HG02884 (cell line): ENCODE data around the gene ZNF662.

Source experiments
- ATAC-seq: cut with Tn5 transposase; IDR thresholded peaks from one replicate; pipeline ENCODE4 v1.9.1; 2021; ENCODE audit warnings: mild to moderate bottlenecking, moderate library complexity; ENCODE audit not compliant: unreplicated experiment

Gene ZNF662

GRCh38 chr3:42935472-42935871 is 29.5 kb downstream of the ZNF662 start:
- ATAC-seq, result no peak

DNA sequence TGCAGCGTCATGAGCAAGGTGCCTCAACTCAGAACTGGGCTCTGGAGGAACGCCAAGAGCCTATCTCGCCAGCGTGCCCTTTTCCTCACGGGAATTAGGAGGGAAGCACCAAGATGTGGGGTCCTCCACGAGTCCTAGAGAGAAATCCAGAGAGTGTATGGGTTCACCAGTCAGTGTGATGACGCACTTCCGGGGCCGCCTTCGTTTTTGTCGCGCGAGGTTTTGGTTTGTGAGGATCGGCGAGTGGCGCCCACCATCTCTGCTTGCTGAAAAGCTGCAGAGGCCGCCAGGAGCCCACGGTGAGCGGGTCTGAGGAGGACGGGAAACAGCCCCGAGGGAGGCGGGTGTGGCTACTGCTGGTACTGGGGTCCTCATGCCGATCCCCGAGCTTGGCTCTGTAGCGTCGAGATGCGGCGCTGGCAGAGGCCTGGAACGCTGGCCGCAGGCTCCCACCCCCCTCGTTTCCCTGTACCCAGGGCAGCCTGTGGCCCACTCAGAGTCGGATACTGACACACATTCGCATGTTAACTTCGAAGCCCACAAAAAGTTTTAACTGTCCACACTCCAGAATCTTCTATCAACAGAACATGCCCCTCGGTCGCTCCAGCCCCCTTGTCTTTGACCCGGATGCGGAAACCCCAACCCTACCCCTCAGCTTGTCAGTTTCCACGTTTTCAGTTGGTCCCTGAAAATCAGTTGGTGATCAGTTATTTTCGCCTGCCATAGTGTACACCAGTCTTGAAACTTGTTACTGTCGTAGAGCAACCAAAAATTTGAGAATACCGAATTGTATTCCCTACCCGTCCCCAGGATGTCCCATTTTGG is 30.4 kb downstream of the ZNF662 start:
- no peak for ATAC-seq

- ATAC-seq, result no peak
Measured at GRCh38 chr3:42937334-42937733, 31.4 kb downstream of the ZNF662 start.

GRCh38 chr3:42942693-42943092 is 36.8 kb downstream of the ZNF662 start:
- no peak for ATAC-seq

DNA sequence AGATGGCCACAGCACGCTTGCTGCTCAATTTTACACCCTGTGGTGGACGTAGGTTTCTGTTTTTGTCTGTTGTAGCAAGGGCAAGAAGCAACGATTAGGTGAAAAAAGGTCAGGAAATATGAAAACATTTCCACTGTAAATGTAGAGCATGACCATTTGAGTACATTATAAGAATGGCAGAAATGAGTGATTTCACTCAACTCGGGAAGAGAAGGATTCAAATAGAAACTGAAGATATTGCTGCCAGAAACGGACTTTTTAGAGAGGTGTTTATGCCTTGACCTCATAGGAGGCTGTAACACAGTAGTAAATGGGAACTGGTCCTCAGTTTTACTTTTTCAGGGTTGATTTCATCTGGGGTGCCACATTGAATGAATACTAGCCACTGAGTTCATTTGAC is 40.1 kb downstream of the ZNF662 start:
- ATAC-seq, result no peak

DNA sequence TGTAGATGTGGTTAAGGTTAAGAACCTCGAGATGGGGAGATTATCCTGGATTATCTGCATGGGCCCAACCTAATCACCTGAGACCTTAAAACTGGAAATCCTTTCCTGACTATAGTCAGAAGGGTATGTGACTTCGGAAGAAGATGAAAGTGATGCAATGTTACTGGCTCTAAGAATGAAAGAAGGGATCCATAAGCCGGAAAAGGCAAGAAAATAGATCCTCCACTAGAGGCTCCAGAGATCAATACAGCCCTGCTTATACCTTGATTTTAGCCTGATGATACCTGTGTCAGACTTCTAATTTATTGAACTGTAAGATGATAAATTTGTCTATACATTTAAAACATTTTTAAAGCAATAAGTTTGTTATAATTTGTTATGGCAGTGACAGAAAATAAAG is 51.6 kb downstream of the ZNF662 start:
- no peak for ATAC-seq

GRCh38 chr3:42960282-42960681 is 54.3 kb downstream of the ZNF662 start:
- ATAC-seq, result no peak

DNA sequence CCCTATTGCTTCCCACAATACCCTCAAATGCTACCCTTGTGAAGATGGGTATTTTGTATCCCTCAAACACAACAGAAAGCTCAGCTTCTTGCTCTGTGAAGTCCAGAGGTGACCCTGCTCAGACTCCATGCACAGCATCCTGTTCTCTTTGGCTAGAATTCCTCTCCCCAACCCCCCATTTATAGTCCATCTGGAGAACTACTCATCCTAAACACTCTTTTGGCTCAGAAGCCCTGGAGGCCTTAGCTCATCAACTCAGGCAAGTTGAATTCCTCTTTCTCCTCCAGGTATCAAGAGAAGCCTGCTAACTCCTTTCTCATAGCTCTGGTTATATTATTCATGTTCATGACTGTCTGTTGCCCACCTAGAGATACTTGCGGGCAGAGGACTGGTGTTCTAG is 54.8 kb downstream of the ZNF662 start:
- no peak for ATAC-seq

GRCh38 chr3:42961633-42962032 is 55.7 kb downstream of the ZNF662 start:
- no peak for ATAC-seq

DNA sequence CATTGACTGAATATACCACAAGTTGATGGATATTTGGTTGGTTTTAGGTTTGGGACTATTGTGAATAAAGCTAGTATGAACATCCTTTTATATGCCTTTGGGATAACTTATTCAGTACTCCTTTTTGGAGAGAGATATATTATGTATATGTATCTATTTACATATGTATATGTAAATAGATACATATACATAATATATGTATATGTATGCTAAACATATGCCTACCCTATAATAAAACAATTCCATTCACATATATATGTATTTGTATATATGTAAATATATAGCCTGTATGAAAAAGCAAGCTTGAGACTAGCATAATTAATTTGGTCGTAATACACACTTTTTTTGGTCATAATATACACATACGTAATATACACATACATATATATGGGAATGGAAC is 57.3 kb downstream of the ZNF662 start:
- no peak for ATAC-seq

DNA sequence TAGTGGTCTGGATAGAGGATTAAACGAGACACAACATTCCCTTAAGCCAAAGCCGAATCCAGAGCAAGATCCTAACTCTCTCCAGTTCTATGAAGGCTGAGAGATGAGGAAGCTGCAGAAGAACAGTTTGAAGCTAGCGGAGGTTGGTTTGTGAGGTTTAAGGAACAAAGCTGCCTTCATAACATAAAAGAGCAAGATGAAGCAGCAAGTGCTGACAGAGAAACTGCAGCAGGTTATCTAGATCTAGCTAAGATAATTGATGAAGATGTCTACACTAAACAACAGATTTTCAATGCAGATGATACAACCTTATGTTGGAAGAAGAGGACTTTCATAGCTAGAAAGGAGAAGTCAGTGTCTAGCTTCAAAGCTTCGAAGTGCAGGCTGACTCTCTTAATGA is 58.3 kb downstream of the ZNF662 start:
- no peak for ATAC-seq
